Liver (tissue), 3 donors: ENCODE measurements around the gene DRAP1.

Experiments
- EGR1 ChIP-seq, 2 donors: IDR thresholded peaks; 2 replicates each; pipeline ENCODE4 v1.6.1; 2016 to 2018; ENCODE audit warnings: antibody characterized with exemption in 2 of 2, low read depth in 2 of 2
- JUND ChIP-seq, 2 donors: IDR thresholded peaks; 2 replicates each; pipeline ENCODE4 v1.6.1; 2016; ENCODE audit warnings: antibody characterized with exemption in 2 of 2
- TF ChIP-seq, protein P1 (sequence below): fragments of 150-350 bp; IDR thresholded peaks from 2 replicates; pipeline ENCODE4 v1.5.1; 2017; ENCODE audit warnings: improper control_type of control experiment, low read depth, low read length; ENCODE audit not compliant: missing input control
- donor health status: healthy.
- donor health status: healthy.

DNA sequence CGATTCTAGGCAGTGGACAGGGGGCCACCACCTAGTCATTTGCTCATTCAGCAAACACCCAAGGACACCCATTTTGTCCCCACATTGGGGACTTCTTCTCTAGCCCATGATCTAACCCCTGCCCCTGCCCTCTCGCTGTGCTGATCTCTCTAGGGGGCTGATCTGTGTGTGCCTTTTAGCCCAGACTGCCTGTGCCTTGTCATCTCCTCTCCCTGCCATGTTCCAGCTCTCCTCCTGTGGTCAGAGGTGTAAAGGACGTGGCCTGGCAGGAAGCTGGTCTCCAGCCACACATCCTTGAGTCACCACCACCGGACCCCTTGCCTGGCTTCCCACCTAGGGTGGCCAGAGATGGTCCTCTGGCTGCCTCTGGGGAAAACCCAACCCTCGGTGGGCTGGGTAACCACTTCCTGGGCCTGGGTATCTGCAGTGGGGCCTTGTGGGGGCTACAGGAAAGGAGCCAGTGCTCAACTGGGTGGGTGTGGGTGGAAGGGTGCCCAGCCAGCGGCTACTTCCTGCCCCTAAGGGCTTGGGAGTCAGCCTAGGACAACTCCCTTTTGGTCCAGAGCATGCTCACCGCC, 38.3 kb upstream of the DRAP1 start:
- TF ChIP-seq, protein P1, sequence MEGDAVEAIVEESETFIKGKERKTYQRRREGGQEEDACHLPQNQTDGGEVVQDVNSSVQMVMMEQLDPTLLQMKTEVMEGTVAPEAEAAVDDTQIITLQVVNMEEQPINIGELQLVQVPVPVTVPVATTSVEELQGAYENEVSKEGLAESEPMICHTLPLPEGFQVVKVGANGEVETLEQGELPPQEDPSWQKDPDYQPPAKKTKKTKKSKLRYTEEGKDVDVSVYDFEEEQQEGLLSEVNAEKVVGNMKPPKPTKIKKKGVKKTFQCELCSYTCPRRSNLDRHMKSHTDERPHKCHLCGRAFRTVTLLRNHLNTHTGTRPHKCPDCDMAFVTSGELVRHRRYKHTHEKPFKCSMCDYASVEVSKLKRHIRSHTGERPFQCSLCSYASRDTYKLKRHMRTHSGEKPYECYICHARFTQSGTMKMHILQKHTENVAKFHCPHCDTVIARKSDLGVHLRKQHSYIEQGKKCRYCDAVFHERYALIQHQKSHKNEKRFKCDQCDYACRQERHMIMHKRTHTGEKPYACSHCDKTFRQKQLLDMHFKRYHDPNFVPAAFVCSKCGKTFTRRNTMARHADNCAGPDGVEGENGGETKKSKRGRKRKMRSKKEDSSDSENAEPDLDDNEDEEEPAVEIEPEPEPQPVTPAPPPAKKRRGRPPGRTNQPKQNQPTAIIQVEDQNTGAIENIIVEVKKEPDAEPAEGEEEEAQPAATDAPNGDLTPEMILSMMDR = no peak
- TF ChIP-seq JUND (IDR thresholded peaks at IDR 0.05) = no peak
- TF ChIP-seq EGR1 (IDR thresholded peaks at IDR 0.05; ENCODE audit: low read depth in 2 of 2) = no peak
